Uterus (tissue), 2 donors: Measurements from ENCODE around the gene PTPRM.

ENCODE experiments used
- POLR2A ChIP-seq, 2 donors: fragments of 450-650 bp; IDR thresholded peaks; one replicate each; pipeline ENCODE4 v1.6.1; 2016; ENCODE audit warnings: antibody characterized with exemption in 2 of 2, mild to moderate bottlenecking in 1 of 2, moderate library complexity in 1 of 2
- TF ChIP-seq, protein P1 (sequence below), 4 experiments: fragments of 200-600 bp in 2 of 4; fragments of 450-650 bp in 2 of 4; sonication (generic) in 2 of 4; IDR thresholded peaks; one replicate each; pipeline ENCODE4 v1.5.1; 2016 to 2019; ENCODE audit warnings: antibody characterized with exemption in 4 of 4, mild to moderate bottlenecking in 2 of 4, moderate library complexity in 1 of 4

DNA sequence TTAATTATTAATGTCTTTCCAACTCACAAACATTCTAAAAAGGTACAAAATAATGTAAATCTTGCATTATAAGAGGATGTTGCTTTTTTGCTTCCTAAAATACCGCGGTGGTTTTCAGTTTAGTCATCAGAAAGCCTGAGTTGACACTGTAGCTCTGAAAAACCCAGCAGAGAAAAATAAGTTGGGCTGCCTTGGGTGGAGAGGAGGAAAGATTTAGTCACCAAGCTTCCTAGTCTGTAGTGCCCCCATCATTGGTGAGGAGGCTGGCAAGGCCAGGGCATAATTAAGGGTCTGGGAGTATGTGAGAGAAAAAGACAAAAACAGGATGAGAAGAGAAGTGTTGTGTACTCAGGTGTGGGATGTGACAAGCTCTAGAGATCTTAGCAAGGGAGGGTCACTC, 5.7 kb downstream of the PTPRM start:
- TF ChIP-seq, protein P1, sequence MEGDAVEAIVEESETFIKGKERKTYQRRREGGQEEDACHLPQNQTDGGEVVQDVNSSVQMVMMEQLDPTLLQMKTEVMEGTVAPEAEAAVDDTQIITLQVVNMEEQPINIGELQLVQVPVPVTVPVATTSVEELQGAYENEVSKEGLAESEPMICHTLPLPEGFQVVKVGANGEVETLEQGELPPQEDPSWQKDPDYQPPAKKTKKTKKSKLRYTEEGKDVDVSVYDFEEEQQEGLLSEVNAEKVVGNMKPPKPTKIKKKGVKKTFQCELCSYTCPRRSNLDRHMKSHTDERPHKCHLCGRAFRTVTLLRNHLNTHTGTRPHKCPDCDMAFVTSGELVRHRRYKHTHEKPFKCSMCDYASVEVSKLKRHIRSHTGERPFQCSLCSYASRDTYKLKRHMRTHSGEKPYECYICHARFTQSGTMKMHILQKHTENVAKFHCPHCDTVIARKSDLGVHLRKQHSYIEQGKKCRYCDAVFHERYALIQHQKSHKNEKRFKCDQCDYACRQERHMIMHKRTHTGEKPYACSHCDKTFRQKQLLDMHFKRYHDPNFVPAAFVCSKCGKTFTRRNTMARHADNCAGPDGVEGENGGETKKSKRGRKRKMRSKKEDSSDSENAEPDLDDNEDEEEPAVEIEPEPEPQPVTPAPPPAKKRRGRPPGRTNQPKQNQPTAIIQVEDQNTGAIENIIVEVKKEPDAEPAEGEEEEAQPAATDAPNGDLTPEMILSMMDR (IDR thresholded peaks at IDR 0.05): no peak
- no peak for TF ChIP-seq POLR2A (IDR thresholded peaks at IDR 0.05)
